GM23338 (cell line): ENCODE data around the gene PHKA2. TPM values are rescaled to one million over a fixed set of nuclear protein-coding genes. Genes with fewer than 3 reads are reported as not detected.

ENCODE experiments used
- ATAC-seq: fragments of 200-7000 bp; cut with Tn5 transposase; 3 replicates; pipeline ENCODE4 v1.9.1; 2020
- DNase-seq: peaks from one replicate; pipeline ENCODE4 v3.0.0-alpha.2; 2015; ENCODE audit warnings: low spot score
- H2AFZ ChIP-seq: fragments of 200-600 bp; sonication (generic); 2 replicates; pipeline ENCODE4 v1.8.0; 2016; ENCODE audit warnings: antibody characterized with exemption, mild to moderate bottlenecking, moderate library complexity
- H3F3A ChIP-seq: fragments of 200-600 bp; sonication (generic); replicated peaks from 2 replicates; pipeline ENCODE4 v1.8.0; 2017; ENCODE audit warnings: antibody characterized with exemption, mixed run types, low read depth
- H3K27ac ChIP-seq: fragments of 200-600 bp; sonication (generic); 2 replicates; pipeline ENCODE4 v1.6.1; 2016; ENCODE audit warnings: low read depth
- H3K27me3 ChIP-seq: fragments of 200-600 bp; sonication (generic); 2 replicates; pipeline ENCODE4 v1.8.0; 2016; ENCODE audit warnings: mild to moderate bottlenecking, mixed run types, moderate library complexity; ENCODE audit not compliant: insufficient read depth
- H3K36me3 ChIP-seq: fragments of 200-600 bp; sonication (generic); 2 replicates; pipeline ENCODE4 v1.8.0; 2016; ENCODE audit warnings: mild to moderate bottlenecking; ENCODE audit not compliant: insufficient read depth
- H3K4me1 ChIP-seq: fragments of 200-600 bp; sonication (generic); 2 replicates; pipeline ENCODE4 v1.8.0; 2016; ENCODE audit warnings: mild to moderate bottlenecking, moderate library complexity; ENCODE audit not compliant: insufficient read depth
- H3K4me2 ChIP-seq: fragments of 200-600 bp; sonication (generic); 2 replicates; pipeline ENCODE4 v1.7.1; 2017; ENCODE audit warnings: mixed run types
- H3K4me3 ChIP-seq: fragments of 200-600 bp; sonication (generic); 2 replicates; pipeline ENCODE4 v1.6.1; 2016; ENCODE audit warnings: mixed run types
- H3K79me2 ChIP-seq: fragments of 200-600 bp; sonication (generic); replicated peaks from 2 replicates; pipeline ENCODE4 v1.8.0; 2017; ENCODE audit warnings: mild to moderate bottlenecking; ENCODE audit not compliant: insufficient read depth
- H3K9me2 ChIP-seq: fragments of 200-600 bp; sonication (generic); 2 replicates; pipeline ENCODE4 v1.8.0; 2017; ENCODE audit not compliant: insufficient read depth
- H4K20me1 ChIP-seq: fragments of 200-600 bp; sonication (generic); replicated peaks from 2 replicates; pipeline ENCODE4 v1.8.0; 2017; ENCODE audit warnings: mild to moderate bottlenecking; ENCODE audit not compliant: insufficient read depth
- H3K27ac Mint-ChIP-seq: 2 replicates; pipeline ENCODE4 v1.8.0; 2020; ENCODE audit warnings: inconsistent platforms, mild to moderate bottlenecking, moderate library complexity, mixed read lengths
- H3K27me3 Mint-ChIP-seq: 3 replicates; pipeline ENCODE4 v1.8.0; 2022; ENCODE audit warnings: low read depth, mild to moderate bottlenecking, moderate library complexity, mixed read lengths, inconsistent platforms; ENCODE audit not compliant: insufficient read depth, poor library complexity
- H3K36me3 Mint-ChIP-seq: 3 replicates; pipeline ENCODE4 v1.8.0; 2021; ENCODE audit warnings: low read depth, mild to moderate bottlenecking, inconsistent platforms, moderate library complexity, mixed read lengths
- H3K4me1 Mint-ChIP-seq: 3 replicates; pipeline ENCODE4 v1.8.0; 2020; ENCODE audit warnings: mild to moderate bottlenecking, inconsistent platforms, mixed read lengths
- H3K4me3 Mint-ChIP-seq: 3 replicates; pipeline ENCODE4 v1.8.0; 2021; ENCODE audit warnings: moderate library complexity, mild to moderate bottlenecking, inconsistent platforms, mixed read lengths
- H3K9me3 Mint-ChIP-seq: 3 replicates; pipeline ENCODE4 v1.8.0; 2020; ENCODE audit warnings: moderate library complexity, mild to moderate bottlenecking, inconsistent platforms, mixed read lengths
- JUNB ChIP-seq: IDR thresholded peaks from one replicate; pipeline ENCODE4 v1.6.1; 2016; ENCODE audit warnings: antibody characterized with exemption; ENCODE audit not compliant: unreplicated experiment
- POLR2AphosphoS5 ChIP-seq: IDR thresholded peaks from 2 replicates; pipeline ENCODE4 v1.6.1; 2016; ENCODE audit warnings: antibody characterized with exemption, low read depth
- STAT1 ChIP-seq: IDR thresholded peaks from one replicate; pipeline ENCODE4 v1.6.1; 2016; ENCODE audit warnings: antibody characterized with exemption; ENCODE audit not compliant: unreplicated experiment
- ZNF331 ChIP-seq: fragments of 250-450 bp; sonication (Bioruptor Pico); IDR thresholded peaks from 2 replicates; pipeline ENCODE4 v1.5.0; 2020; ENCODE audit warnings: low read depth, mild to moderate bottlenecking, moderate library complexity
- ZNF462 ChIP-seq: fragments of 250-450 bp; sonication (Bioruptor Pico); IDR thresholded peaks from 2 replicates; pipeline ENCODE4 v1.5.0; 2020; ENCODE audit warnings: mild to moderate bottlenecking, moderate library complexity
- polyA plus RNA-seq: library from polyadenylated mRNA; unstranded; fragments of >200 nt; fragmentation: Nextera tagmentation; extraction: Ambion mirVana; gene quantifications from 2 replicates; pipeline ENCODE4 v1.2.1, GENCODE V29; 2016
- total RNA-seq: library from RNA; depleted of rRNA; stranded (reverse); fragments of >200 nt; shearing (Covaris generic); gene quantifications from 2 replicates; pipeline ENCODE4 v1.2.3, GENCODE V29; 2014
- TF ChIP-seq, protein P1 (sequence below): IDR thresholded peaks from 2 replicates; pipeline ENCODE4 v1.6.1; 2016; ENCODE audit warnings: antibody characterized with exemption
- TF ChIP-seq, protein P2 (sequence below): IDR thresholded peaks from one replicate; pipeline ENCODE4 v1.6.1; 2018; ENCODE audit warnings: antibody characterized with exemption; ENCODE audit not compliant: unreplicated experiment

The PHKA2 gene
- total and polyA plus RNA-seq, 2 experiments from 2014 or later: 8.0 to 23.9 TPM

- no peaks in the 10 kb centered on the region for H4K20me1 ChIP-seq
- Mint-ChIP-seq H3K9me3 (no peaks in the 10 kb centered on the region), H3K27me3 (no peaks in the 10 kb centered on the region), H3K4me1 (peaks cover 13% of the 10 kb centered on the region), H3K36me3 (no peaks in the 10 kb centered on the region), H3K27ac (no peak overlapping the region), H3K4me3 (no peak overlapping the region)
- H3K4me3 ChIP-seq: no peak overlapping the region
- ATAC-seq: no peak
- no peaks in the 10 kb centered on the region for H3K27me3 ChIP-seq
- no peaks in the 10 kb centered on the region for H3K9me2 ChIP-seq
- H3K27ac ChIP-seq: no peak overlapping the region
- DNase-seq: no peak
- no peaks in the 10 kb centered on the region for H3K79me2 ChIP-seq
- no peaks in the 10 kb centered on the region for H3K36me3 ChIP-seq
- no peak overlapping the region for H3K4me2 ChIP-seq
- H3F3A ChIP-seq: no peaks in the 10 kb centered on the region
- peaks cover 19% of the 10 kb centered on the region; the same call in 1 of the 2 replicates for H3K4me1 ChIP-seq
- no peak overlapping the region for H2AFZ ChIP-seq
- TF ChIP-seq STAT1 (no peak), JUNB (no peak), ZNF331 (CRISPR knock-in tag) (no peak), ZNF462 (CRISPR knock-in tag) (no peak), POLR2AphosphoS5 (no peak)
- TF ChIP-seq, protein P1, sequence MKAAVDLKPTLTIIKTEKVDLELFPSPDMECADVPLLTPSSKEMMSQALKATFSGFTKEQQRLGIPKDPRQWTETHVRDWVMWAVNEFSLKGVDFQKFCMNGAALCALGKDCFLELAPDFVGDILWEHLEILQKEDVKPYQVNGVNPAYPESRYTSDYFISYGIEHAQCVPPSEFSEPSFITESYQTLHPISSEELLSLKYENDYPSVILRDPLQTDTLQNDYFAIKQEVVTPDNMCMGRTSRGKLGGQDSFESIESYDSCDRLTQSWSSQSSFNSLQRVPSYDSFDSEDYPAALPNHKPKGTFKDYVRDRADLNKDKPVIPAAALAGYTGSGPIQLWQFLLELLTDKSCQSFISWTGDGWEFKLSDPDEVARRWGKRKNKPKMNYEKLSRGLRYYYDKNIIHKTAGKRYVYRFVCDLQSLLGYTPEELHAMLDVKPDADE: no peak
- TF ChIP-seq, protein P2, sequence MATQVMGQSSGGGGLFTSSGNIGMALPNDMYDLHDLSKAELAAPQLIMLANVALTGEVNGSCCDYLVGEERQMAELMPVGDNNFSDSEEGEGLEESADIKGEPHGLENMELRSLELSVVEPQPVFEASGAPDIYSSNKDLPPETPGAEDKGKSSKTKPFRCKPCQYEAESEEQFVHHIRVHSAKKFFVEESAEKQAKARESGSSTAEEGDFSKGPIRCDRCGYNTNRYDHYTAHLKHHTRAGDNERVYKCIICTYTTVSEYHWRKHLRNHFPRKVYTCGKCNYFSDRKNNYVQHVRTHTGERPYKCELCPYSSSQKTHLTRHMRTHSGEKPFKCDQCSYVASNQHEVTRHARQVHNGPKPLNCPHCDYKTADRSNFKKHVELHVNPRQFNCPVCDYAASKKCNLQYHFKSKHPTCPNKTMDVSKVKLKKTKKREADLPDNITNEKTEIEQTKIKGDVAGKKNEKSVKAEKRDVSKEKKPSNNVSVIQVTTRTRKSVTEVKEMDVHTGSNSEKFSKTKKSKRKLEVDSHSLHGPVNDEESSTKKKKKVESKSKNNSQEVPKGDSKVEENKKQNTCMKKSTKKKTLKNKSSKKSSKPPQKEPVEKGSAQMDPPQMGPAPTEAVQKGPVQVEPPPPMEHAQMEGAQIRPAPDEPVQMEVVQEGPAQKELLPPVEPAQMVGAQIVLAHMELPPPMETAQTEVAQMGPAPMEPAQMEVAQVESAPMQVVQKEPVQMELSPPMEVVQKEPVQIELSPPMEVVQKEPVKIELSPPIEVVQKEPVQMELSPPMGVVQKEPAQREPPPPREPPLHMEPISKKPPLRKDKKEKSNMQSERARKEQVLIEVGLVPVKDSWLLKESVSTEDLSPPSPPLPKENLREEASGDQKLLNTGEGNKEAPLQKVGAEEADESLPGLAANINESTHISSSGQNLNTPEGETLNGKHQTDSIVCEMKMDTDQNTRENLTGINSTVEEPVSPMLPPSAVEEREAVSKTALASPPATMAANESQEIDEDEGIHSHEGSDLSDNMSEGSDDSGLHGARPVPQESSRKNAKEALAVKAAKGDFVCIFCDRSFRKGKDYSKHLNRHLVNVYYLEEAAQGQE: no peak
Observed at GRCh38 chrX:18992829-18993228, 8.9 kb upstream of the PHKA2 start.
